ENCODE results near the gene TRIM58.

TRIM58 gene

GRCh38 chr1:247857069-247857984, at the start of gene TRIM58:
Gene TRIM58, plus strand, starts transcription at chr1:247857187. Its CDS starts 60 bp downstream, at chr1:247857247.
- no peak for FAIRE-seq

- no peak for FAIRE-seq
Measured at GRCh38 chr1:247812637-247813036, 44.4 kb upstream of the TRIM58 start.

- no peak for FAIRE-seq
Measured at GRCh38 chr1:247822060-247822459, 34.9 kb upstream of the TRIM58 start.

GRCh38 chr1:247824023-247824422, 33.0 kb upstream of the TRIM58 start, which contains the start of gene OR14A16:
Gene OR14A16, minus strand, starts transcription at chr1:247824119. Its CDS starts 8,390 bp downstream, at chr1:247815729.
- no peak for FAIRE-seq

GRCh38 chr1:247825362-247825761, 31.6 kb upstream of the TRIM58 start:
- FAIRE-seq = no peak

GRCh38 chr1:247829656-247830055, 27.3 kb upstream of the TRIM58 start:
- no peak for FAIRE-seq

GRCh38 chr1:247833601-247834000, 23.4 kb upstream of the TRIM58 start:
- no peak for FAIRE-seq

- no peak for FAIRE-seq
Measured at GRCh38 chr1:247840818-247841217, 16.2 kb upstream of the TRIM58 start.

GRCh38 chr1:247841796-247842195, 15.2 kb upstream of the TRIM58 start, which contains the start of gene OR11L1:
Gene OR11L1, minus strand, starts transcription at chr1:247841896. Its CDS starts 0 bp downstream, at chr1:247841896.
- no peak for FAIRE-seq

GRCh38 chr1:247843411-247843810, 13.6 kb upstream of the TRIM58 start:
- FAIRE-seq = no peak

- no peak for FAIRE-seq
Measured at GRCh38 chr1:247845011-247845692, 11.8 kb upstream of the TRIM58 start.

- FAIRE-seq = no peak
Measured at GRCh38 chr1:247845693-247846017, 11.3 kb upstream of the TRIM58 start.

GRCh38 chr1:247848346-247848745, 8.6 kb upstream of the TRIM58 start:
- no peak for FAIRE-seq

- FAIRE-seq = peak; percentile 23
Measured at GRCh38 chr1:247849616-247850015, 7.4 kb upstream of the TRIM58 start.

GRCh38 chr1:247854899-247855545, 2.0 kb upstream of the TRIM58 start:
- no peak for FAIRE-seq

GRCh38 chr1:247855911-247856310, 1.1 kb upstream of the TRIM58 start:
- FAIRE-seq = no peak

GRCh38 chr1:247857985-247858619, 1.1 kb downstream of the TRIM58 start:
- FAIRE-seq = no peak

GRCh38 chr1:247862756-247863155, 5.8 kb downstream of the TRIM58 start:
- FAIRE-seq = no peak

- FAIRE-seq = no peak
Measured at GRCh38 chr1:247864644-247865043, 7.7 kb downstream of the TRIM58 start.

- FAIRE-seq = no peak
Measured at GRCh38 chr1:247865416-247865815, 8.4 kb downstream of the TRIM58 start.

- no peak for FAIRE-seq
Measured at GRCh38 chr1:247883346-247883745, 26.4 kb downstream of the TRIM58 start.

- peak; percentile 34 for FAIRE-seq
Measured at GRCh38 chr1:247884797-247885413, 27.9 kb downstream of the TRIM58 start.

Measured in TTC549 (cell line).